NB4 (cell line): ENCODE measurements around the gene KRT28.

ENCODE experiments used
- POLR2A ChIP-seq: IDR thresholded peaks from 2 replicates; pipeline ENCODE4 v1.6.1; 2011; ENCODE audit warnings: mild to moderate bottlenecking; ENCODE audit not compliant: insufficient read length; ENCODE audit errors: extremely low read depth
- TF ChIP-seq, protein P1 (sequence below): IDR thresholded peaks from one replicate; pipeline ENCODE4 v1.5.1; 2012; ENCODE audit warnings: low read depth, low read length
- TF ChIP-seq, protein P2 (sequence below): IDR thresholded peaks from 2 replicates; pipeline ENCODE4 v1.6.1; 2011; ENCODE audit warnings: low read depth, low read length

DNA sequence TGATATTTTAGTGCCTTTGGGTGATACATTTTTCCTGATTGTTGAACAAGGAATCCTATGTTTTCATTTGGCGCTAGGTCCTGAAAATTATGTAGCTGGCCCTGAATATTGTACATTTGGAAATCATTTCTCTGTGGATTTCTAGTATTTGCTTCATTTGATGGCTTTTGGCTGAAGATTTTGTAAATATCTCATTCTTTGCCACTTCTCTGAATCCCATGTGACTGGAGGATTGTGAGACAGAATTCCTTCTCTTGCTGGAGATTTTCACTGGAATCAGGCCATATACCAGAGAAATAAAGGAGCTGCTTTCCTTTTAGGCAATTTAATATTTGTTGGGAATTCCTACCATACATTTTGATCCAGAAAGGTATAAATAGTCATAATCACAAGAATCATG lies 8.6 kb downstream of the KRT28 start:
- TF ChIP-seq, protein P1, sequence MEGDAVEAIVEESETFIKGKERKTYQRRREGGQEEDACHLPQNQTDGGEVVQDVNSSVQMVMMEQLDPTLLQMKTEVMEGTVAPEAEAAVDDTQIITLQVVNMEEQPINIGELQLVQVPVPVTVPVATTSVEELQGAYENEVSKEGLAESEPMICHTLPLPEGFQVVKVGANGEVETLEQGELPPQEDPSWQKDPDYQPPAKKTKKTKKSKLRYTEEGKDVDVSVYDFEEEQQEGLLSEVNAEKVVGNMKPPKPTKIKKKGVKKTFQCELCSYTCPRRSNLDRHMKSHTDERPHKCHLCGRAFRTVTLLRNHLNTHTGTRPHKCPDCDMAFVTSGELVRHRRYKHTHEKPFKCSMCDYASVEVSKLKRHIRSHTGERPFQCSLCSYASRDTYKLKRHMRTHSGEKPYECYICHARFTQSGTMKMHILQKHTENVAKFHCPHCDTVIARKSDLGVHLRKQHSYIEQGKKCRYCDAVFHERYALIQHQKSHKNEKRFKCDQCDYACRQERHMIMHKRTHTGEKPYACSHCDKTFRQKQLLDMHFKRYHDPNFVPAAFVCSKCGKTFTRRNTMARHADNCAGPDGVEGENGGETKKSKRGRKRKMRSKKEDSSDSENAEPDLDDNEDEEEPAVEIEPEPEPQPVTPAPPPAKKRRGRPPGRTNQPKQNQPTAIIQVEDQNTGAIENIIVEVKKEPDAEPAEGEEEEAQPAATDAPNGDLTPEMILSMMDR, result no peak
- TF ChIP-seq, protein P2, sequence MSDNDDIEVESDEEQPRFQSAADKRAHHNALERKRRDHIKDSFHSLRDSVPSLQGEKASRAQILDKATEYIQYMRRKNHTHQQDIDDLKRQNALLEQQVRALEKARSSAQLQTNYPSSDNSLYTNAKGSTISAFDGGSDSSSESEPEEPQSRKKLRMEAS, result no peak
- no peak for TF ChIP-seq POLR2A
